Upper lobe of left lung (tissue), 6 donors: ENCODE data around the gene UBASH3A. TPM values are rescaled to one million over a fixed set of nuclear protein-coding genes. Genes with fewer than 3 reads are reported as not detected.

Experiments
- ATAC-seq, 2 donors: fragments of 200-7000 bp; cut with Tn5 transposase; one replicate each; pipeline ENCODE4 v1.9.1; 2022; ENCODE audit warnings: mild to moderate bottlenecking in 2 of 2, moderate library complexity in 2 of 2; ENCODE audit not compliant: low FRiP score in 2 of 2
- DNase-seq, 2 donors: peaks; one replicate each; pipeline ENCODE4 v3.0.0-alpha.2; 2019 to 2020
- H3K27ac ChIP-seq, 4 donors: fragments of 200-600 bp; sonication (generic); one replicate each; pipeline ENCODE4 v1.5.1; 2016 to 2019
- H3K27me3 ChIP-seq, 4 donors: fragments of 200-600 bp; sonication (generic); one replicate each; pipeline ENCODE4 v1.5.1; 2017 to 2019
- H3K36me3 ChIP-seq, 4 donors: fragments of 200-600 bp; sonication (generic); one replicate each; pipeline ENCODE4 v1.5.1; 2016 to 2019
- H3K4me1 ChIP-seq, 4 donors: fragments of 200-600 bp; sonication (generic); one replicate each; pipeline ENCODE4 v1.5.1; 2018 to 2019
- H3K4me3 ChIP-seq, 4 donors: fragments of 200-600 bp; sonication (generic); one replicate each; pipeline ENCODE4 v1.5.1; 2017 to 2019; ENCODE audit warnings: mild to moderate bottlenecking in 2 of 4, moderate library complexity in 1 of 4
- H3K9me3 ChIP-seq, 4 donors: fragments of 200-600 bp; sonication (generic); one replicate each; pipeline ENCODE4 v1.5.1; 2018 to 2019
- CTCF ChIP-seq, 6 experiments: fragments of 450-650 bp in 4 of 6; fragments of 200-600 bp in 2 of 6; sonication (generic) in 2 of 6; IDR thresholded peaks; one replicate each; pipeline ENCODE4 v1.5.1; 2016 to 2019; ENCODE audit warnings: antibody characterized with exemption in 6 of 6
- EP300 ChIP-seq, 4 donors: sonication (generic); formaldehyde crosslinking; IDR thresholded peaks; one replicate each; pipeline ENCODE4 v1.5.1; 2017; ENCODE audit warnings: antibody characterized with exemption in 4 of 4, control low read depth in 2 of 4
- POLR2A ChIP-seq, 4 donors: fragments of 450-650 bp; IDR thresholded peaks; one replicate each; pipeline ENCODE4 v1.5.1; 2016 to 2017; ENCODE audit warnings: antibody characterized with exemption in 4 of 4, mild to moderate bottlenecking in 2 of 4
- POLR2AphosphoS5 ChIP-seq, 2 donors: sonication (generic); formaldehyde crosslinking; IDR thresholded peaks; one replicate each; pipeline ENCODE4 v1.5.1; 2017; ENCODE audit warnings: antibody characterized with exemption in 2 of 2
- WGBS, 2 donors: methylation state at CpG; one replicate each; pipeline ENCODE4 v1.1.5; 2017 to 2018; 5-methylcytosine and 5-hydroxymethylcytosine counted together
- total RNA-seq, 6 donors: library from RNA; depleted of rRNA in 4 of 6; stranded (reverse); fragments of >200 nt in 4 of 6; gene quantifications; one replicate each; pipeline versions ENCODE4 v1.1.0 to v1.2.1, GENCODE V29; 2016 to 2021
- donor health status: DM: no; HTN: no; CAD: no; lungs with moderate emphysema.
- donor health status: DM: no; HTN: yes; CAD: no; lungs with severe emphysema.

Gene UBASH3A
- total RNA-seq, 6 donors from 2014 or later, result 1.4 to 7.3 (median 2.9) TPM; not detected in 1

- Histone ChIP-seq H3K4me1 (peaks cover 0 to 5% (median 3%) of the 10 kb centered on the region in 4 donors), H3K4me3 (no peak overlapping the region), H3K9me3 (no peaks in the 10 kb centered on the region), H3K36me3 (no peaks in the 10 kb centered on the region), H3K27me3 (no peaks in the 10 kb centered on the region), H3K27ac (no peak overlapping the region)
- ATAC-seq, result no peak
- 73 to 81% methylated on average over 9 of the region's 9 CpGs for WGBS, 2 donors
- TF ChIP-seq CTCF (IDR thresholded peaks at IDR 0.05) (no peak), POLR2A (IDR thresholded peaks at IDR 0.05) (no peak), EP300 (IDR thresholded peaks at IDR 0.05) (no peak), POLR2AphosphoS5 (IDR thresholded peaks at IDR 0.05) (no peak)
- no peak for DNase-seq
Observed at GRCh38 chr21:42455196-42455595, 51.5 kb downstream of the UBASH3A start.

GRCh38 chr21:42455754-42456440 is 52.2 kb downstream of the UBASH3A start:
- WGBS, 2 donors, result 88% methylated on average over 10 of the region's 10 CpGs
- no peaks in the 10 kb centered on the region for H3K36me3 ChIP-seq
- DNase-seq, result no peak
- H3K27ac ChIP-seq, result no peak overlapping the region
- no peak for ATAC-seq
- H3K9me3 ChIP-seq, result no peaks in the 10 kb centered on the region
- TF ChIP-seq EP300 (IDR thresholded peaks at IDR 0.05), result no peak
- TF ChIP-seq POLR2AphosphoS5 (IDR thresholded peaks at IDR 0.05), result no peak
- TF ChIP-seq POLR2A (IDR thresholded peaks at IDR 0.05), result no peak
- no peak for TF ChIP-seq CTCF (IDR thresholded peaks at IDR 0.05)
- H3K4me3 ChIP-seq, result no peak overlapping the region
- no peaks in the 10 kb centered on the region for H3K27me3 ChIP-seq
- H3K4me1 ChIP-seq, result no peaks in the 10 kb centered on the region

- H3K36me3 ChIP-seq, result no peaks in the 10 kb centered on the region
- WGBS, 2 donors, result 81 to 85% methylated on average over 8 of the region's 8 CpGs
- H3K27ac ChIP-seq, result no peak overlapping the region
- peak in 1 of 2 donors; percentile 31 for ATAC-seq
- no peak overlapping the region for H3K4me3 ChIP-seq
- no peaks in the 10 kb centered on the region for H3K27me3 ChIP-seq
- DNase-seq, result no peak
- no peaks in the 10 kb centered on the region for H3K9me3 ChIP-seq
- no peaks in the 10 kb centered on the region for H3K4me1 ChIP-seq
- TF ChIP-seq POLR2A (IDR thresholded peaks at IDR 0.05) (no peak), EP300 (IDR thresholded peaks at IDR 0.05) (no peak), POLR2AphosphoS5 (IDR thresholded peaks at IDR 0.05) (no peak), CTCF (IDR thresholded peaks at IDR 0.05) (no peak)
Observed at GRCh38 chr21:42456457-42456856, 52.8 kb downstream of the UBASH3A start.

GRCh38 chr21:42459082-42459460 is 55.4 kb downstream of the UBASH3A start:
- no peak overlapping the region for H3K27ac ChIP-seq
- ATAC-seq (no peak), DNase-seq (no peak)
- H3K36me3 ChIP-seq, result no peaks in the 10 kb centered on the region
- H3K4me1 ChIP-seq, result peaks cover 0 to 9% (median 2%) of the 10 kb centered on the region in 4 donors
- TF ChIP-seq POLR2A (IDR thresholded peaks at IDR 0.05) (no peak), CTCF (IDR thresholded peaks at IDR 0.05) (no peak), EP300 (IDR thresholded peaks at IDR 0.05) (no peak), POLR2AphosphoS5 (IDR thresholded peaks at IDR 0.05) (no peak)
- WGBS, 2 donors, result 93 to 100% methylated on average over 1 of the region's 1 CpG
- no peak overlapping the region for H3K4me3 ChIP-seq
- H3K27me3 ChIP-seq, result no peaks in the 10 kb centered on the region
- no peaks in the 10 kb centered on the region for H3K9me3 ChIP-seq
